ENCODE data around the gene NFIC.
"Not testable (repeated sequence)": the region's sequence is repeated elsewhere in the genome, so short reads cannot be mapped to it uniquely, and the experiment has no call there.

NFIC gene

DNA sequence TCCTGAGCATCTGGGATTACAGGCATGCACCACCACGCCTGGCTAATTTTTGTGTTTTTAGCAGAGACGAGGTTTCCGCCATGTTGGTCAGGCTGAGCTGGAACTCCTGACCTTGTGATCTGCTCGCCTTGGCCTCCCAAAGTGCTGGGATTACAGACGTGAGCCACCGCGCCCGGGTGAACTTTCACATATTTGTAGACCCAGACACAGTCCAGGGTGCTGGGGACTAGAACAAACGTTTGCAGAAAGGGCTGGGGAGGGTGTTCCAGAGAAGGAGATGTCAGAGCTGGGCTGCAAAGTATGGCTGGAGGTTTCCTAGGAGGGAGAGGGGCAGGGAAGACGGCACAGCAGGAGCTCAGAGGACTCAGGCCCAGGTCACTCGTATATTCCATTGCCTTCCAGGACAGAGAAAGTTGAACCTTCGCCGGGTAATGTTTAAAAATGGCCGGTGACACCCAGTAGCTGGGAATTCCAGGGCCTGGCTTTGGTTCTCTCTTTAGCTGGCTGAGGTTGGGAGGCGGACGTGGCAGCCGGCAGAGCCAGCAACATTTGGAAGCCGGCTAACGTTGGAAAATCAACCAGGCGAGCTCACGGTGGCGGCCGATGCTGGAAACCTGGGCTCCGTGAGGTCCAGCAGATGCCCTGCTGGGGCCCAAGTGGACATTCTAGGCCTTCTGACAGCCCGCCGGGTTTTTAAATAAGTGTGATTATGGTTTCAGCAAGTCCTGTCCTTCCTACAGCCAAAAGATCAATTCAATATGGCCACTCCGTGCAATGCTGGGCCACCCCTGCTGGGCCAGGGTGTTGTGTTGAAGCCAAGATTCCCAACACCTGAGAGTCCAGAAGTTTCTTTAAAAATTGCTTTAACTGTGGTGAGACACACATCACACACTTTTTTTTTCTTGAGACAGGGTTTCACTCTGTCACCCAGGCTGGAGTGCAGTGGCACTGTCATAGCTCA, 41.5 kb downstream of the NFIC start:
- Histone ChIP-seq H3K27me3 (ENCODE audit: insufficient read depth, low read length) (no peaks in the 10 kb centered on the region), H3K4me1 (ENCODE audit: insufficient read depth, low read length) (no peaks in the 10 kb centered on the region), H2AFZ (ENCODE audit: low read depth, low read length) (no peak overlapping the region), H3K4me3 (ENCODE audit: low read length) (no peak overlapping the region), H3K9me3 (ENCODE audit: low read length) (no peaks in the 10 kb centered on the region), H3K36me3 (ENCODE audit: insufficient read depth, low read length) (no peaks in the 10 kb centered on the region)

DNA sequence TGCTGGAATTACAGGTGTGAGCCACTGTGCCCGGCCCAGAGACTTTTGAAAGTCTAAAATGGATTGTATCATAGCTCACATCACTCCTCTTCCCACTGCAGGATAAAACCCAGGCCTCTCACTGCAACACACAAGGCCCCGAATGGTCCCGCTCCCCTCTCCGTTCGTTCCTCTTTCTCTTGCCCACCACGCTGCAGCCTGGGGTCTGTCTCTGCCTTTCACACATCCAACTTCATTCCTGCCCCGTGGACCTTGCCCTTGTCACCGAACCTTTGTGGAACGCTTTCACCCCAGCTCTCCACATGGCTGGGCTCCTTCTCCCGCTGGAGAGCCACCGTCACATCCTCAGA, 42.6 kb downstream of the NFIC start:
- H3K27me3 ChIP-seq (ENCODE audit: insufficient read depth, low read length): peaks cover 2% of the 10 kb centered on the region
- H3K9me3 ChIP-seq (ENCODE audit: low read length): no peaks in the 10 kb centered on the region
- no peaks in the 10 kb centered on the region for H3K4me1 ChIP-seq (ENCODE audit: insufficient read depth, low read length)
- H3K36me3 ChIP-seq (ENCODE audit: insufficient read depth, low read length): no peaks in the 10 kb centered on the region
- H3K4me3 ChIP-seq (ENCODE audit: low read length): no peak overlapping the region
- H2AFZ ChIP-seq (ENCODE audit: low read depth, low read length): no peak overlapping the region

DNA sequence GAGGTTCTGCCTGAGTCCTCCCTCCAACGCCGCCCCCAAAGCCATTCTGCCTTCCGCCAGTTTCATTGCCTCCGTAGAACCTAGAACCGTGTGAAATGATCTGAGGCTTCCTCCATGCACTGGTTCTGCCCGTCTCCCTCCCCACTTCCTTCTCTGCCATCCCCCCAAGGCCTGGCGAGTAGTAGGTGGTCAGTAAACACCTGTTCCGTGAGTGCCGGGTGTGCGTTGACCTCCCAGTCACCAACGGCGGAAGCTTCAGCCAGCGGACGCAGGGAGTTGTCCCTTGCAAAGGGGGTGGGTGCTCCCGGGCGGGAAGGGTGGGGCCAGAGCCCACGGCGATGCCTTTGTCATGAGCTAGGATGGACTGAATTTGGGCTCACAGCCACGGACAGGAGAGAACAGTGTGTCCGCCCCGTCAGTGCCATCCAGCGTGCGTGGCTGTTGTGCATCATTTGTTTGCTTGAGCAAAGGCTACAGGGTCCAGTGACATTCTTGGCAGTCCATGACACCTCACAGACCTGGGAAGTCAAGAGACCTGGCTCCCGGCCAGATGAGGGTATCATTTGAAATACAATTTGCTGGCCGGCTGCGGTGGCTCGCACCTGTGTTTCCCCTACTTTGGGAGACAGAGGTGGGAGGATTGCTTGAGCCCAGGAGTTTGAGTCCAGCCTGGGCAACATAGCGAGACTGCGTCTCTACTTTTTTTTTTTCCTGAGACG, 43.1 kb downstream of the NFIC start:
- Histone ChIP-seq H3K9me3 (ENCODE audit: low read length) (no peaks in the 10 kb centered on the region), H3K4me1 (ENCODE audit: insufficient read depth, low read length) (no peaks in the 10 kb centered on the region), H2AFZ (ENCODE audit: low read depth, low read length) (no peak overlapping the region), H3K27me3 (ENCODE audit: insufficient read depth, low read length) (peaks cover 2% of the 10 kb centered on the region), H3K4me3 (ENCODE audit: low read length) (no peak overlapping the region), H3K36me3 (ENCODE audit: insufficient read depth, low read length) (no peaks in the 10 kb centered on the region)

DNA sequence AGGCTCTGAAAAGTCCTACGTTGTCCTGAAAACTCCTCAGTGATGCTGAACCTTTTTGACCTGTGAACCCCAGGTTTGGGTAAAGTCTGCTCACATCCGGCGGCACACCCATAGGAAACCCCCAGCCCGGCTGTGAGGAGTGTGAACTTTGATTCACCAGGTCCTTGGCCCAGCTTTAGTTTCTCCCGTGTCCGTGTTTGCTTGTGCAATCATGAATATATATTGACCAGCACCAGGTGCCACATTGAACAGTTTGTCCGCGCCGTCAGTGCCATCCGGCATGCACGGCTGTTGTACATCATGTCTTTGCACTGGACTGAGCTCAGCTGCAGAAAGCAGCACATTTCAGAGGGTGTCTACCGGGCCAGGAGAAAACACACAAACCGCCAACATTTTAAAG, 45.3 kb downstream of the NFIC start:
- no peaks in the 10 kb centered on the region for H3K9me3 ChIP-seq (ENCODE audit: low read length)
- no peak overlapping the region for H2AFZ ChIP-seq (ENCODE audit: low read depth, low read length)
- H3K4me1 ChIP-seq (ENCODE audit: insufficient read depth, low read length): no peaks in the 10 kb centered on the region
- no peaks in the 10 kb centered on the region for H3K36me3 ChIP-seq (ENCODE audit: insufficient read depth, low read length)
- H3K4me3 ChIP-seq (ENCODE audit: low read length): no peak overlapping the region
- H3K27me3 ChIP-seq (ENCODE audit: insufficient read depth, low read length): peaks cover 2% of the 10 kb centered on the region

DNA sequence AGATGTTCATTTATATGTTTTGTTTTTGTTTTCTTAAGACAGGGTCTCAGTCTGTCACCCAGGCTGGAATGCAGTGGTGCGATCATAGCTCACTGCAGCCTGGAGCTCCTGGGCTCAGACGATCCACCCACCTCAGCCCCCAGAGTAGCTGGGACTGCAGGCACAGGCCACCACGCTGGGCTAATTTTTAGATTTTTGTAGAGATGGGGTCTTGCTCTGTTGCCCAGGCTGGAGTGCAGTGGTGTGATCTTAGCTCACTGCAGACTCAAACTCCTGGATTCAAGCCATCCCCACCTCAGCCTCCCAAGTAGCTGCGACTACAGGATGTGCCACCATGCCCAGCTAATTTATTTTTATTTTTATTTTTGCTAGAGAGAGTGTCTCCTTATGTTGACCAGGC, 45.7 kb downstream of the NFIC start:
- peaks cover 2% of the 10 kb centered on the region for H3K27me3 ChIP-seq (ENCODE audit: insufficient read depth, low read length)
- no peaks in the 10 kb centered on the region for H3K4me1 ChIP-seq (ENCODE audit: insufficient read depth, low read length)
- H3K36me3 ChIP-seq (ENCODE audit: insufficient read depth, low read length): no peaks in the 10 kb centered on the region
- no peaks in the 10 kb centered on the region for H3K9me3 ChIP-seq (ENCODE audit: low read length)
- no peak overlapping the region for H3K4me3 ChIP-seq (ENCODE audit: low read length)
- no peak overlapping the region for H2AFZ ChIP-seq (ENCODE audit: low read depth, low read length)

DNA sequence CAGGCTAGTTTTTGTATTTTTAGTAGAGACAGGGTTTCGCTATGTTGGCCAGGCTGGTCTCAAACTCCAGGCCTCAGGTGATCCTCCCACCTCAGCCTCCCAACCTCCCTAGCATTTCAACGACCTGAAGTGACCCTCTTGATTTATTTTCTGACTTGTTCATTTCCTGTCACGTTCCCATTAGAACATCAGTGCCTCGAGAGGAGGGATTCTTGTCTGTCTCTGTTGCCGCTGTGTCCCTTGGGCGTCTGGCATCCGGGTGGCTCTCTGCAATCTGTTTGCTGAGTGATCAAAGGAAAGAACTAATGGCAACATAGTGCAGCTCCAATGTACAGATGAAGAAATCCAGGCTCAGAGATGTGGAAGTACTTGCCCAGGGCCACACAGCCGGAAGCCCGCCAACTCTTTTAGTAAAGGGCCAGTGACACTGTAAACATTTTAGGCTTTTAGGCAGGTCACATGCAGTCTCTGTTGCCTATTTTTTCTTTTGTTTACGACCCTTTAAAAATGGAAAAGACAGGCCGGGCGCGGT, 47.5 kb downstream of the NFIC start:
- Histone ChIP-seq H3K36me3 (ENCODE audit: insufficient read depth, low read length) (no peaks in the 10 kb centered on the region), H3K9me3 (ENCODE audit: low read length) (no peaks in the 10 kb centered on the region), H3K4me3 (ENCODE audit: low read length) (no peak overlapping the region), H3K27me3 (ENCODE audit: insufficient read depth, low read length) (peaks cover 2% of the 10 kb centered on the region), H2AFZ (ENCODE audit: low read depth, low read length) (no peak overlapping the region), H3K4me1 (ENCODE audit: insufficient read depth, low read length) (no peaks in the 10 kb centered on the region)

DNA sequence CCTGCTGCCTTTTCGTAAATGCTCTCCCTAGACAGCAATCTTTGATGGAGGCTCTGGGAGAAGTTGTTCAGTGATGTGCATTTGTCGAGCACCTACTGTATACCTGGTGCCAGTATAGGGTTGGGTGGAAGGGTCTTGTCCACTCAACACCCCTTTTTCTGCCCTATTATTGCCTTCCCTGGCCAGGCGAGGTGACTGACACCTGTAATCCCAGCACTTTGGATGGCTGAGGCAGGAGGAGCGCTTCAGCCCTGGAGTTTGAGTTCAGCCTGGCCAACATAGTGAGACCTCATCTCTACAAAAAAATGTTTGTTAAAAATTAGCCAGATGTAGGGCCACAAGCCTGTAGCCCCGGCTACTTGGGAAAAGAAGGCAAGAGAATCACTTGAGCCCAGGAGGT, 49.3 kb downstream of the NFIC start:
- H3K4me3 ChIP-seq (ENCODE audit: low read length): no peak overlapping the region
- no peaks in the 10 kb centered on the region for H3K36me3 ChIP-seq (ENCODE audit: insufficient read depth, low read length)
- H3K27me3 ChIP-seq (ENCODE audit: insufficient read depth, low read length): peaks cover 2% of the 10 kb centered on the region
- H3K4me1 ChIP-seq (ENCODE audit: insufficient read depth, low read length): no peaks in the 10 kb centered on the region
- H2AFZ ChIP-seq (ENCODE audit: low read depth, low read length): no peak overlapping the region
- H3K9me3 ChIP-seq (ENCODE audit: low read length): no peaks in the 10 kb centered on the region

DNA sequence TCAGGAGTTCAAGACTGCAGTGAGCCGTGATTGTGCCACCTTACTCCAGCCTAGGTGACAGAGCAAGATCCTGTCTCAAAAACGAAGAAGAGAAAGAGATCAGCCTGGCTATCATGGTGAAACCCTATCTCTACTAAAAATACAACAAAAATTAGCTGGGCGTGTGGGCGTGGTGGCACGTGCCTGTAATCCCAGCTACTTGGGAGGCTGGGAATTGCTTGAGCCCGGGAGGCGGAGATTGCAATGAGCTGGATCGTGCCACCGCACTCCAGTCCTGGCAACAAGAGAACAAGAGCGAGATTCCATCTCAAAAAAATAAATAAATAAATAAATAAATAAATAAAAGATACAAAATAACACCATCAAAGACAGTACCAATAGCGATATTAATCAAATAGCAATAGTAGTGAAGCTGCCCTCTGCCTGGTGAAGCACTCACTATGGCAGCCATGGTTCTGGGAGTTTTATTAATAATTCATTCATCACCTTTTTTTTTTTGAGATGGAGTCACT, 53.9 kb downstream of the NFIC start:
- no peaks in the 10 kb centered on the region for H3K4me1 ChIP-seq (ENCODE audit: insufficient read depth, low read length)
- no peaks in the 10 kb centered on the region for H3K9me3 ChIP-seq (ENCODE audit: low read length)
- no peak overlapping the region for H3K4me3 ChIP-seq (ENCODE audit: low read length)
- H2AFZ ChIP-seq (ENCODE audit: low read depth, low read length): no peak overlapping the region
- H3K36me3 ChIP-seq (ENCODE audit: insufficient read depth, low read length): no peaks in the 10 kb centered on the region
- no peaks in the 10 kb centered on the region for H3K27me3 ChIP-seq (ENCODE audit: insufficient read depth, low read length)

DNA sequence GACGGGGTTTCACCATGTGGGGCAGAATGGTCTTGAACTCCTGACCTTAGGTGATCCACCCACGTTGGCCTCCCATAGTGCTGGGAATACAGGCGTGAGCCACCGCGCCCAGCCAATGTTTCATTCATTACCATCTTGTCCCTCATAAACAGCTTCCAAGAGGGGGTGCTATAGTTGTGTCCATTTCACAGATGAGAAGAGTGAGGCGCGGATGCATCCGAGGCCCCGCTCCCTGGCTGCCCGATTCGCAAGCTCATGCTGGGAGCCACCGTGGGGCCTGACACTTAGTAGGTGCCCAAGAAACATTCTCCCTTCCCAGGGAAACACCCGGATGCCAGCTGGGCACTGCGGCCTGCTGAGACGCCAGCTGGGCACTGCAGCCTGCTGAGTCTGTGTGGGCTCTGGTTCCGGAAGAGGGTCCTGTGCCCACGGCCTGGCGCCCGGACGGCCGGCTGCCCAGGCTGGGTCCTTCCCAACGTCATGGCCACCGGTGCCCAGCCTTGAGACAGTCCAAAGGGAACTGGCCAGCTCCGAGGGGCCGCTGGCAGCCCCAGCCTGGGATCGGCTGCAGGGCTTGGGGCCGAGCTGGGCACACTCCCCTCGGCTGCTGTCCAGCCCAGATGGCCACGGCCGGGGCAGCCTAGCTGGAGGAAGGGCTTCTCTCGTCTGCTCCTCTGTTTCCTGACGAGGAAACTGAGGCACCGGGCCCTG, 54.7 kb downstream of the NFIC start:
- Histone ChIP-seq H3K27me3 (ENCODE audit: insufficient read depth, low read length) (no peaks in the 10 kb centered on the region), H3K4me3 (ENCODE audit: low read length) (no peak overlapping the region), H3K4me1 (ENCODE audit: insufficient read depth, low read length) (no peaks in the 10 kb centered on the region), H3K36me3 (ENCODE audit: insufficient read depth, low read length) (no peaks in the 10 kb centered on the region), H3K9me3 (ENCODE audit: low read length) (no peaks in the 10 kb centered on the region), H2AFZ (ENCODE audit: low read depth, low read length) (no peak overlapping the region)

DNA sequence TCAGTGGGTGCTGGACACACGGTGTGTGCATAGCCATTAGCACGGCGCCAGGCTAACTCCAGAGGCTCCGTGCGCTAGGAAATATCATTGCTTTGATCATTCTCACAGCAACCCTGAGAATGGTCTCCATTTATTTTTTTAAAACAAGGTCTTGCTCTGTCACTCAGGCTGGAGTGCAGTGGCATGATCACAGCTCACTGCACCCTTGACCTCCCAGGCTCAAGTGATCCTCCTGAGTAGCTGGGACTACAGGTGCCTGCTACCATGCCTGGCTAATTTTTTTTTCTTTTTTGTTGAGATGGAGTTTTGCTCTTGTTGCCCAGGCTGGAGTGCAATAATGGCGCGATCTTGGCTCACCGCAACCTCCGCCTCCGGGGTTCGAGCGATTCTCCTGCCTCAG, 55.3 kb downstream of the NFIC start:
- not testable (repeated sequence) for H3K9me3 ChIP-seq (ENCODE audit: low read length); H3K27me3 ChIP-seq (ENCODE audit: insufficient read depth, low read length); H3K4me3 ChIP-seq (ENCODE audit: low read length); H2AFZ ChIP-seq (ENCODE audit: low read depth, low read length); H3K36me3 ChIP-seq (ENCODE audit: insufficient read depth, low read length); H3K4me1 ChIP-seq (ENCODE audit: insufficient read depth, low read length)

DNA sequence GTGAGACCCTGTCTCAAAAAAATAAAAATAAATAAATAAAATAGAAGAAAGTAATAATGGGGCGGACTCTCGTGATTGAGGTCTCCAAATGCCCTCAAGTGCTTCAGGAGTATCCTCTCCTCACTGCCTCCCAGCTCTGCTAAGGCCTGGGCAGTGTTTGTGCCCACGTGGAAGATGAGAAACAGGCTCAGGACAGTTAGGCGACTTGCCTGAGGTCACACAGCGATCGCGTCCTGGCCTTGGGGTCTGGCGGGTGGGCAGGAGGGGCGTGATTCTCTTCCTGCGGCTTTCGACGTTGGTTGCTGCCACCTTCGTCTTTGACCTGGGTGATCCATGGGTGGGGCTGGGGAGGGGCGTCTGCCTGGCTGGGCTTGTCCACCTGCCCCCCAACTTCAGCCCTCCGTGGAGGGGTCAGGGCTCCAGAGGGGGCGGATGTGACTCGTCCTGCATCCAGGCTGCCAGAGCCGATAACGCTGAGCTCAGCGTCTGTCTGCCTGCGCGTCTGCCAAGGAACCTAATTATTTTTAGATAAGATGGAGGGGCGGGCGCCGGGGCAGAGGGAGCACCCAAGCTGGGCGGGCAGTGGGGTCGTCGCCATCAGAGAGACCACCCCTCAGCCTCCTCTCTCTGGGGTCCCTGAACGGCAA, 56.9 kb downstream of the NFIC start:
- Histone ChIP-seq H3K4me1 (ENCODE audit: insufficient read depth, low read length) (no peaks in the 10 kb centered on the region), H3K36me3 (ENCODE audit: insufficient read depth, low read length) (no peaks in the 10 kb centered on the region), H3K4me3 (ENCODE audit: low read length) (no peak overlapping the region), H3K27me3 (ENCODE audit: insufficient read depth, low read length) (peaks cover 2% of the 10 kb centered on the region), H2AFZ (ENCODE audit: low read depth, low read length) (no peak overlapping the region), H3K9me3 (ENCODE audit: low read length) (no peaks in the 10 kb centered on the region)

DNA sequence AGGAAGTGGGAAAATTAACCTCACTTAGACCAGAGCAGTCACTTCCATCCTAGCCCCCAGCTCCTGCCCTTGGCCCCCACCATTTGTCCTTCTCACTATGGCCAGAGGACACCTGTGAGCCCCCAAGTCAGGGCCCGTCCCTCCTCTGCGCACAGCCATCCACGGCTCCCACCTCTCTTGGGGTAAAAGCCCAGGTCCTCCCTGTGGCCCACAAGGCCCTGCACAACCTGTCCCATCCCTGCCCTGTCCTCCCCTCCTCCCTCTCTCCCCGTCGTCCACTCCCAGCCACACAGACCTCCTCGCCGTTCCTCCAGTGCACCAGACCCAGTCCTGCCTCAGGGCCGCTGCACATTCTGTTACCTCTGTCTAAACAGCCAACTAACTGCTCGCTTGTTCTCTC, 60.0 kb downstream of the NFIC start:
- peaks cover 4% of the 10 kb centered on the region for H3K27me3 ChIP-seq (ENCODE audit: insufficient read depth, low read length)
- no peak overlapping the region for H3K4me3 ChIP-seq (ENCODE audit: low read length)
- H3K9me3 ChIP-seq (ENCODE audit: low read length): no peaks in the 10 kb centered on the region

More for the DNA sequence above, 60.0 kb downstream of the NFIC start:
- no peaks in the 10 kb centered on the region for H3K36me3 ChIP-seq (ENCODE audit: insufficient read depth, low read length)
- no peak overlapping the region for H2AFZ ChIP-seq (ENCODE audit: low read depth, low read length)
- no peaks in the 10 kb centered on the region for H3K4me1 ChIP-seq (ENCODE audit: insufficient read depth, low read length)

All from neuron (in vitro differentiated cells).